Posterior cingulate gyrus (tissue), 11 donors: ENCODE results near the gene GNG7.
A peak's percentile ranks its signal among the peaks of the same experiment; 100 is the strongest.
"Not testable (repeated sequence)": the region's sequence is repeated elsewhere in the genome, so short reads cannot be mapped to it uniquely, and the experiment has no call there.

Experiments
- DNase-seq, 10 donors: peaks; one replicate each; pipeline versions ENCODE4 v3.0.0 to v3.0.0-alpha.2; 2020 to 2021; ENCODE audit warnings: mixed read lengths in 3 of 10
- intact Hi-C: fragments of 100-400 bp; cut with DNase I; formaldehyde crosslinking; loops from one replicate; pipeline ENCODE4 v1.15.1; 2023

The GNG7 gene

DNA sequence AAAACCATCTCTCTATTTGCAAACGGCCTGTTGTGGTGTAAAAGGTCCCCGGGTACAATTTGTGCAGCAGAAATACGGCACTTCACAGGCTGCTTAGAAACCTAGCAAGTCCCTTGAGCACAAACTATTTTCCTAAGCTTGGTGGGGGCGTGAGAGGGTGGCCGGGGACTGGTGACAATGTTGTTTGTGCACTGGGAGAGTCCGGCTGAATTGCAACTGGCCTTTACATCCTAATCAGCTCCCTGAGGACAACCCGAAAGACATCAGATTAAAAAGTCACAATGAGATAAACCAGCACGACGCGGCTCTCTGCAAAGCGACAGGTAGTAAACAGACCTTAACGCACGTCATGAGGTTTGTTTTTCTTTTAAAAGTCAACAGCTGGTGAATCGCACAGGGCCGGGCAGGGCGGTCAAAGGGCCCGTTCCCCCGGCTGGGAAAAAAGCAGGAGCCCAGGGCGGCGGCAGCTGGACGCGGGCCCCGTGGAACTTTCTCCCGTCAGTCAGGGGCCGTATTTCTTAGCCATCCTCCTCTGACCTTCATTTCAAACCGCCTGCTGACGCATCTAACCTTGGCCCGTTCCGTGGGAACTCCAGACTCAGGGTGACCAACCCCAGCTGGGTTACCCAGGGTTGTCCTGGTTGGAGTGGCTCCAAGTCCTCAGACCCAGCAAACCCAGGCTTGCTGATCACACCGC, 114.3 kb downstream of the GNG7 start:
- intact Hi-C loops = no loop called here
- peak in 3 of 10 donors; percentile 77 to 84 (median 77) for DNase-seq

DNA sequence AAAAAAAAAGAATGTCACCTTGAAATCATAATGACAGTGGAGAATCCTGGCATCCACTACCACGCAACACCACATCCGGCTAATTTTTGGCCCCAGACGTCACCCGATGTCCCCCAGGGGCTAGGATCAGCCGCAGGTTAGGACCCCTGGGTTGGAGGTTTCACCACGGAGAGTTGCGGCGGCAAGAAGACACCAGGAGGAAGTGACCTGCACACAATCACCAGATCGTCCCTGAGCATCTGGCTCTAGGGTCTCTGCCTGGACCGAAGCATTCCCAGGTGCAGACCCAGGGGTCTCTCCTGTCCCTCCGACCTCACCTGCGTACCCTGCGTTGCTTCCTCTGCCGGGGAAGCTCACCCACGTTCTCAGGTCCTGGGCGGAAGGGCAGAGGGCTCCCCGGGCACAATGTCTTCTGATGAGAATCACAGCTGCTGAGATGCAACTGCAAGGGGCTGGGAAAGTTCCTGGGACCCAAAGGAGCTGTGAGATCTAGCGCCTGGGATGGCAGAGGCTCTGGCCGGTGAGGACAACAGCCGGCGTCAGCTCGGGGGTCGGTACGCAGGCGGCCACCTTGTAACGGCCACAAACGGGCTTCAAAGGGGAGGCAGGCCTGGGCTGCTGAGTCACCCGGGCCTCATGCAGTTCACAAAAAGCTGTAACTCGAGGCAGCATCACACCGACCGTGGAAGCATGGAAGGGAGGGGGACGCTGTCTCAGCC, 115.3 kb downstream of the GNG7 start:
- intact Hi-C loops = no loop called here
- peak in 3 of 10 donors; percentile 60 to 75 (median 70) for DNase-seq

DNA sequence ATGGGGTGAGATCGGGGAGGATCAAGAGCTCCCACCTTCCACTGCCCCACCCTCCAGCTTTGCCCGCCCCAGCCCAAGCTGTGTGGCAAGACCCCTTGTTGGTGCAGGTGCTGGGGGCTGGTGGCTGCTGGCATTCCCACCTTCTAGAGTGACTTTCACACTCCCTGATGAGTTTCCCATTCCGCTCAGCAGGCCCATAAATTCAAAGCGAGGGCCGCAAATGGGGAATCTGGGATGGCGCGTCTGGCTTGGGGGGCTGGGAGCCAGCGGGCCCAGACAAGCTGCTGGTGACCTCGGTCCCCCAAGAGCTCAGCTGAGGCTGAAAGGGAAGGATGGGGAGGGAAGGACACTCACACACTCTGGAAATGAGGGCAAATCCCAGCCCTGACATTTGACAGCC, 116.3 kb downstream of the GNG7 start:
- DNase-seq = peak in 3 of 10 donors; percentile 32 to 53 (median 49)
- intact Hi-C loops = no loop called here

DNA sequence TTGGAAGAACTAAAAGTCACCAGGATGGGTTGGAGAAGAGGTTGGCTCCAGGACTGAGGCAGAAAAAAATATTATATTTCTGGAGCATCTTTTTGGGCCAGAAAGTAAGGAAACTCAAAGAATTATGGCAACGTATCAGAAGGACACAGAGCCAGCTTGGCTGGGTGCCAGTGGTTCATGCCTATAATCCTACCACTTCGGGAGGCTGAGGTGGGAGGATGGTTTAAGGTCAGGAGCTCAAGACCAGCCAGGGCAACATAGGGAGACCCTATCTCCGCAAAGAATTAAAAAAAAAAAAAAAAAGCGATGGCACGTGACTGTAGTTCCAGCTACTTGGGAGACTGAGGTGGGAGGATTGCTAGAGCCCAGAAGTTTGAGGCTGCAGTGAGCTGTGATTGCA, 118.5 kb downstream of the GNG7 start:
- intact Hi-C loops = no loop called here
- peak in 3 of 10 donors; percentile 26 to 63 (median 32) for DNase-seq

DNA sequence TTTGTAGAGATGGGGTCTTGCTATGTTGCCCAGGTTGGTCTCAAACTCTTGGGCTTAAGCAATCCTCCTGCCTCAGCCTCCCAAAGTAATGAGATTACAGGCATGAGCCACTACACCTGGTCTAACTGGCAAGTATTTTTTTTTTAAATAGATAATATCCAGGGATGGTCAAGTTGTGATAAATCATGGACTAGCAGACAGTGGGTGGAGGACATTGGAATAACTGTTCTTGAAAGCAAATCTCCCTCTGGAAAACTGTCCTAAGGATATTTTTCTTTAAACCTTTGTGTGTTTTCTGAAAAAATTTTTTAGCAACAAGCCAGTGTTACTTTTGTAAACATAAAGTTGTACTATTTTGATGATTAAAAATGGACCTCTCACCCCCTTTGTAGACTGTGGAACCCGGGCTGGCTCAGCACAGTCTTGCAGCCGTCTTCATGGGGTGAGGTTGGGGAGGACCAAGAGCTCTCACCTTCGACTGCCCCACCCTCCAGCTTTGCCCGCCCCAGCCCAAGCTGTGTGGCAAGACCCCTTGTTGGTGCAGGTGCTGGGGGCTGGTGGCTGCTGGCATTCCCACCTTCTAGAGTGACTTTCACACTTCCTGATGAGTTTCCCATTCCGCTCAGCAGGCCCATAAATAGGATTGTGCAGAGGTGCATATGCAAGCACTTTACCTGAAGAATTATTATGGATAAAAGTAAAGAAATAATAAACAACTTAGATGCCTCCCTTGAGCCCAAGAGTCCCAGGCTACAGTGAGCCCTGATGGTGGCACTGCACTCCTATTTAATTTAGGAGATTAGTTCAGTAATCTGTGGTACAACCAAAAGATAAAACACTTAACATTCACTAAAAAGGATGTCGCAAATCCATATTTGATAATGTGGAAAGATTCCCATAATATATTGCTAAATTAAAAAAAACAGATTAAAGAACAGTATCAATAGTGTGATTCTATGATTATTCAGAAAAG, 119.2 kb downstream of the GNG7 start:
- peak in 1 of 10 donors; percentile 5 for DNase-seq
- intact Hi-C loops = no loop called here

DNA sequence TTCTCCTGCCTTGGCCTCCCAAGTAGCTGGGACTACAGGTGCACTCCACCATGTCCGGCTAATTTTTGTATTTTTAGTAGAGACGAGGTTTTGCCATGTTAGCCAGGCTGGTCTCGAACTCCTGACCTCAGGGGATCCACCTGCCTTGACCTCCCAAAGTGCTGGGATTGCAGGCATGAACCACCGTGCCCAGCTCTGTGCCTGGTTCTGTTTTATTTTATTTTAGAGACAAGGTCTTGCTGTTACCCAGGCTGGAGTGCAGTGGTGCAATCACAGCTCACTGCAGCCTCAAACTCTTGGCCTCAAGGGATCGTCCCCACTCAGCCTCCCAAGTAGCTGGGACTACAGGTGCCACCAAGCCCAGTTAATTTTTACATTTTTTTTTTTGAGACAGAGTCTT, 122.1 kb downstream of the GNG7 start:
- intact Hi-C loops = not testable (repeated sequence)
- peak in 2 of 10 donors; percentile 14 to 22 for DNase-seq

DNA sequence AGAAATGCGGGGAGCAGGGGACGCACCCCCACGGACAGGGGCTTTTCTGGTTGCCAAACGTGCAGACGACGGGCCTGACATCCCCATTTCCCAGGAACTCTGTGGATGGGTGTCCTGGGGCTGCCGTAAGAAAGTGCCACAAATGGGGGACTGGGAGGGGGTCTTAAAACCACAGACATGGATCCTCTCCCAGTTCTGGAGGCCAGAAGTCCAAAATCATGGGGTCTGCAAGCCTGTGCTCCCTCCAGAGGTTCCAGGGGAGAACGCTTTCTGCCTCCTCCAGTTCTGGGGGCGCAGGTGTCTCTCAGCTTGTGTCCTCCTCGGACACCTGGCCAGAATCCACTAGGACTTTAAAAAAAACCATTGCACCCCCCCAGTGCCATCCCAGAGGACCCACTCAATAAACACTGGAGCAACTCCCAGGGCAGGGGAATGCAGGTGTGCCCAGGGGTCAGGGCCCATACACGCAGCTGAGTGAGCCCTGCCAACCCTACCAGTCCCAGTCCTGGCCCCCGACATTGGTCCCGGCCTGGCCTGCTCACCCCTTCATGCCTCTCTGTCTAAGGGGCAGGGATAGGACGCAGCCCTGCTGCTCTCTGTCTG, 122.7 kb downstream of the GNG7 start:
- DNase-seq = peak in 3 of 10 donors; percentile 38 to 67 (median 66)
- intact Hi-C loops = loop anchor here (1.0 to 5.0 kb wide), 2 partner anchors 37 to 105 kb away; no protein-coding TSS in a partner anchor

DNA sequence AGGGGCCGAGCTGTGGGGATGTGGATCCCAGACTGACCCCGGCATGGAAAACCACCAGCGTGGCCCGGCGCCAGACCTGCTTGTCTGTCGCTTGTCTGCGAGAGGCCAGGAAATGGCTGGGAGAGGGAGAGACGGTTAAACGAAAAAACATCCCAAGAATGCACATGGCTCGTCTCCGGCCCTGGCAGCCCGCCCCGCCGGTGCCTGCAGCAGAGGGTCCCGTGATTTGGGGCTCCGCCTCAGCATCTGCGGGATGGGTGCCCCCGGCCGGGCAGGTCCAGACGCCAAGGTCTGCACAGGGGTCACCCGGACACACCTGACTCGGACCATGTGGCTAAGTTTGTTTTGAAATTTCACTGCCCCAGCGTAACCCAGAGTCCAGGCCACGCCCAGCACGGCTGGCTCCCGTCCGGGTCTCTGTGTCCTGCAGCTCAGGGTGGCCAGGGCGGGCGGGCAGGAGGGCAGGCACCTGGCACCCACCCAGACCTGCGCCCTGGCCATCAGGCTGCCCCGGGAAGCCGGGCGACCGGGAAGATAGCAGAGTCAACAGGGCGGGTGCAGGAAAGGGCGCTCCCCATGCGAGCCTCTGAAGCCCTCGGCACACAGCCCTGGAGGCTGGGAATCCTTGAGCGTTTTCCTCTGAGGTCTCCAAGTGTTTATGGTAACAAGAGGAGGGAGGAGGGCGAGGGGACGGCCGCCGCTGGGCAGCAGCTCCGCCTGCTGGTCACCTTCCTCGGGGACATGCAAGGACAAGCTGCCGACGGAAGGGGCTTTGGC, 123.4 kb downstream of the GNG7 start:
- DNase-seq = peak; percentile 71 to 98 (median 84)
- intact Hi-C loops = loop anchor here (1.0 to 5.0 kb wide), 2 partner anchors 37 to 105 kb away; no protein-coding TSS in a partner anchor

DNA sequence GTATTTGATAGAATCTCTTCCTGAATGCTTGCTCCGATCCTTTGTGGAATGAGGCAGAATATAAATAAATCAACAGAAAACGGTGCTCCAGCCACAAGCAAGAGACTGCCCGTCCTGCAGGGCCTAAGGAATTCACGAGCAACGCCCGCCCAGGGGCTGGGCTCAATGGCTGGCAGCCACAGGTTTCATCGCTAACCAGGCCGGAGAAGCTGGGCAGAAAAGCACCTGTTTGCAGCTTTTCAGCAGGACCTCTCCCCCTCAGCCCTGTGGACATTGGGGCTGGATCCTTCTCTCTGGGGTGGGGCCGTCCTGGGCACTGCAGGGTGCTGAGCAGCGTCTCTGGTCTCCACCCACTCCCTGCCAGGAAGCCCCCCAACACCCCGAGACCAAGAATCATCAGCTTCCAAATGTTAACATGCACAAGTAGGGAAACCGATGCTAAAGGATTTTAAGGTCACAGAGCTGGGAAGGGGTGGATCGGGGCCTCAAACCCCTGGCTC, 124.1 kb downstream of the GNG7 start:
- intact Hi-C loops = loop anchor here (5.0 kb wide), 1 partner anchor 36 kb away; no protein-coding TSS in a partner anchor
- peak in 2 of 10 donors; percentile 63 to 81 for DNase-seq

DNA sequence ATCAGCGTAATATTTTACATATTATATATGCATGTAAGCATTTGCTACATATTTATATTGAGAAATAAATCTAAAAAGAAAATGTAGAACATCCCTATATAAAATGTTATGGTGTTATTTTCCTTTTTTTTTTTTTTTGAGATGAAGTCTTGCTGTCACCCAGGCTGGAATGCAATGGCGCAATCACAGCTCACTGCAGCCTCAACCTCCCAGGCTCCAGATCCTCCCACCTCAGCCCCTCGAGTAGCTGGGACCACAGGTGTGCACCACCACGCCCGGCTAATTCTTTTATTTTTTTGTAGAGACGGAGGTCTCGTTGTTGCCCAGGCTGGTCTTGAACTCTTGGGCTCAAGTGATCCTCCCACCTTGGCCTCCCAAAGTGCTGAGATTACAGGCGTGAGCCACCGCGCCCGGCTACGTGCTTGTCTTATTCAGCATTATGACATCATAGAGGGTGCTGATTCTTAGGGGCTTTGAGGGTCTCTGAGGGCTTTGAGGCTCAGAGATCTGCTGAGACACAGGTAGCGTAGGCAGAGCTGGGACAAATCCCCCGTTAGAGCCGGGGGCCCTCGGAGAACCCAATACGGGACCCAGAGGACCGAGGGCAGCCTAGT, 124.7 kb downstream of the GNG7 start:
- intact Hi-C loops = loop anchor here (5.0 kb wide), 1 partner anchor 36 kb away; no protein-coding TSS in a partner anchor
- DNase-seq = peak in 2 of 10 donors; percentile 22 to 51

DNA sequence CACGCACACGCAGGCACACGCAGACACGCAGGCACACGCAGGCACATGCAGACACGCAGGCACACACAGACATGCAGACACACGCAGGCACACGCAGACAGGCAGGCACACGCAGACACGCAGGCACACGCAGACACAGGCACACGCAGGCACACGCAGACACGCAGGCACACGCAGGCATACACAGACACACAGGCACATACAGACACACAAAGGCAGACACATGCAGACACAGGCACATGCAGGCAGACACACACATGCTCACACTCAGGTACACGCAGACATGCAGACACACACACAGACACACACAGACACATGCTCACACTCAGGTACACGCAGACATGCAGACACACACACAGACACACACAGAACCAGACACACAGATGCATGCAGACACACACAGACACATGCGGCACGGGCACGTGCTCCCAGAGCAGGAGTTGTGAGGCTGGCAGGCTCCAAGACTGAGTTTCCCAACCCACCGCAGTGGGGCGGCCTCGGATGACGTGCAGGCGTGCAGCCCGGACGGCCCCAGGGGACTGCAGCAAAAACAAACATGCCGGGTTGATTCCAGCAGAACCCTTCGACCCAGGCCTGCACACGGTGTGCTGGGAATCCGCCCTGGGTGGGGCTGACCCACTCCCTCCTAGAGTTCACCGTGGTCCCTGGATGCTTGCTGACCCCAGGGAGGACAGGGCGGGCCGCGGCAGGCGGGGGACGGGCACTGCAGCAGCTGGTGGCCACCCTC, 126.6 kb downstream of the GNG7 start:
- intact Hi-C loops = loop anchor here (5.0 kb wide), 1 partner anchor 34 kb away; no protein-coding TSS in a partner anchor
- DNase-seq = peak in 2 of 10 donors; percentile 62 to 82

DNA sequence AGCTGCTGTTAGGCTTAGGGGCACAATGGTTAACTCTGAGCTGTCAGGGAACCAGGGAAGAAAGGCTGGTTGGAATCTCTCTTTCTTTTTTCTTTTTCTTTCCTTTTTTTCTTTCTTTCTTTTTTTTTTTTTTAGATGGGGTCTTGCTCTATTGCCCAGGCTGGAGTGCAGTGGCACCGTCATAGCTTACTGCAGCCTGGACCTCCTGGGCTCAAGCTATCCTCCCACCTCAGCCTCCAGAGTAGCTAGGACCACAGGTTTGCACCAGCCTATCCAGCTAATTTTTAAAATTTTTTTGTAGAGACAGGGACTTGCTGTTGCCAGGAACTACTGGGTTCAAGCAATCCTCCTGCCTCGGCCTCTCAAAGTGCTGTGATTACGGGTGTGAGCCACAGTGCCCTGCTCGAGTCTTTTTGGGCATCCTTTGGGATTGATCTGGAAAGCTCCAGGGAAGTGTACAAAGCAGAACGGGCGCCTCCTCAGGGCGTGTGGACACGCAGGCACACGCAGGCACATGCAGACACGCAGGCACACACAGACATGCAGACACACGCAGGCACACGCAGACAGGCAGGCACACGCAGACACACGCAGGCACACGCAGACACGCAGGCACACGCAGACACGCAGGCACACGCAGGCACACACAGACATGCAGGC, 127.4 kb downstream of the GNG7 start:
- intact Hi-C loops = loop anchor here (5.0 kb wide), 1 partner anchor 33 kb away; no protein-coding TSS in a partner anchor
- DNase-seq = peak in 2 of 10 donors; percentile 35 to 61

DNA sequence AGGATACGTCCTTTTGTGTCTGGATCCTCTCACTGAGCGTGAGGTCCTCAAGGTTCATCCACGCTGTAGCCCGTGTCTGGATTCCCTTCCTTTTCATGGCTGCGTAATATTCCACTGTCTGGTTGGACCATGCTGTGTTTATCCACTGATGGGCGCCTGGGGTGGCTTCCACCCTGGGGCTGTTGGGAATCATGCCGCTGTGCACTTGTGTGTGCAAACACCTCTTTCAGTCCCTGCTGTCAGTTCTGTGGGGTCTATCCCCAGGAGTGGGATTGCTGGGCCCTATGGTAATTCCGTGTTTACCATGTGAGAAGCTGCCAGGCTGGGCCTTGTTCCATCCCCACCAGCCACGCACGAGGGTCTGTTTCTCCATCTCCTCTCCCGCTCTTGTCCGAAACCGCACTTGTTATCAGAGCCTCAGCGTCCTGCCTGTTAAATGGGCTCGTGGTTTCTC, 128.0 kb downstream of the GNG7 start:
- intact Hi-C loops = no loop called here
- DNase-seq = peak in 3 of 10 donors; percentile 11 to 51 (median 19)

DNA sequence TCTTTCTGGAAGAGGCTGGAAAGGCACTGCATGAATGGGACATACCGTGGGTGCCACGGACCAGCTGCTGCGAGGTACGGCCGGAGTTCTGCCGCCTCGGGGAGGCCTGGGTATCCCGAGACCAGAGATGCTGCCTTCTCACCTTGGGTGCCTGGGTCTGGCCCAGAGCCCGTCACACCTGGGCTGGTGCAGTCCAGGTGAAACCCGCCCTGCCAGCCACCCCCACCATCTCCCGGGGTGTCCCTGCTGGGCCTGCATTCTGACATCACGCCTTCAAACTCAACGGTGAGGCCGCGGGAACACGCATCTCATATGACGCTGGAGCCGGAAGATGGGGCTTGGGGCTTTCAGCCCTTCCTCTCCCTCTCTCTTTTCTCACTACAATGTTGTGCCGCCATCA, 128.6 kb downstream of the GNG7 start:
- intact Hi-C loops = no loop called here
- DNase-seq = peak in 3 of 10 donors; percentile 53 to 65 (median 59)

DNA sequence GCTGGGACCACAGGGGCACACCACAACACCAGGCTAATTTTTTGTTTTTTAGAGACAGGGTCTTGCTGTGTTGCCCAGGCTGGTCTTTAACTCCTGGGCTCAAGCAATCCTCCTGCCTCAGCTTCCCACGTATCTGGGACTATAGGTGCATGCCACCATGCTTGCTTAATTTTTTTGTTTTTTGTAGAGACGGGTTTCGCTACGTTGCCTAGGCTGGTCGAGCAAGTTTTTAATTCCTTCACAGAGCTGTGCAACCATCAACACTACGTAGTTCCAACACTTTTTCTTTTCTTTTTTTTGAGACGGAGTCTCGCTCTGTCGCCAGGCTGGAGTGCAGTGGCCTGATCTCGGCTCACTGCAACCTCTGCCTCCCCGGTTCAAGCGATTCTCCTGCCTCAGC, 130.3 kb downstream of the GNG7 start:
- peak in 1 of 10 donors; percentile 22 for DNase-seq
- intact Hi-C loops = not testable (repeated sequence)

DNA sequence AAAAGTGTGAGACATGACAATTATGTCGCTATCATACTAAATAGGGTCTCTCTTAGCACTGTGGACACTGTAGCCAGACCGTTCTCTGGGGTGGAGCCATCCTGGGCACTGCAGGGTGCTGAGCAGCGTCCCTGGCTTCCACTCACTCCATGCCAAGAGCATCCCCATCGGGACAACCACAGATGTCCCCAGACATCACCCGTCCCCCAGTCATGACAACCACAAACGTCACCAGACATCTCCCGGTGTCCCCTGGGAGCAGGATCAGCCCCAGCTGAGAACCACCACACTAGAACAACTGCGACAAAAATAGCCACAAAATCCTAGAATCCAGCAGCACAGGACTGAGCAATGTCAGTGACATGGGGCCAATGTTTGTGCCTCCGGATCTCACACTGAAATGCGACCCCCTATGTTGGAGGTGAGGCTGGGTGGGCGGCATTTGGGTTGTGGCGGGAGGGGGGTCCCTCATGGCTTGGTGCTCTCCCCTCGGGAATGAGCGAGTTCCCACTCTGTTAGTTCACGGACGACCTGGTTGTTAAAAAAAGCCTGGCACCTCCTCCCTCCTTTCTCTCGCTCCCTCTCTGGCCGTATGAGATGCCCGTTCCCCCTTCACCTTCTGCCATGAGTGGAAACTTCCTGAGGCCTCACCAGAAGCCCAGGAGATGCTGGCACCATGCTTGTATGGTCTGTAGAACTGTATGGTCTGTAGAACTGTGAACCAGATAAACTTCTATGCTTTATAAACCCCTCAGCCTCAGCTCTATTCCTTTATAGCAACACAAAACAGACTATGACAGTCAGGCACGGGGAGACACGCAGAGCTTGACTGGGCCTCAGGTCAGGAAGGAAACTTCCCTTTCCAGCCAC, 132.7 kb downstream of the GNG7 start:
- peak in 3 of 10 donors; percentile 33 to 66 (median 55) for DNase-seq
- intact Hi-C loops = no loop called here
